ENCODE measurements around the gene ZKSCAN4. TPM values are rescaled to one million over a fixed set of nuclear protein-coding genes. Genes with fewer than 3 reads are reported as not detected.

Gene ZKSCAN4
- polyA plus RNA-seq, 1 donor (not counting 4 experiments of a cell fraction or from before 2014, with no cell fraction given), result 3.5 TPM

DNA sequence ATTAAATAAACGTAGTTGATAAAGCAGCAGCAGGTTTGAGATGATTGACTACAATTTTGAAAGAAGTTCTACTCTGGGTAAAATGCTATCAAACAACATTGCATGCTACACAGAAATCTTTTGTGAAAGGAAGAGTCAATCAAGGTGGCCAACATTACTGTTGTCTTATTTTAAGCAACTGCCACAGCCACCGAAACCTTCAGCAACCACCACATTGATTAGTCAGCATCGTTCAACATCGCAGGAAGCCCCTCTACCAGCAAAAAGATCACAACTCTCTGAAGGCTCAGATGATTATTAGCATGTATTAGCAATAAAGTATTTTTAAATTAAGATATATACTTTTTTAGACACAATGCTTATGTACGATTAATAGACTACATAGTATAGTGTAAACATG lies 43.3 kb upstream of the ZKSCAN4 start:
- Histone ChIP-seq H3K79me2 (ENCODE audit: control insufficient read depth, insufficient read depth, low read length) (no peaks in the 10 kb centered on the region), H4K20me1 (ENCODE audit: control insufficient read depth, extremely low read depth, insufficient read depth, low read length) (no peaks in the 10 kb centered on the region), H3K36me3 (ENCODE audit: control insufficient read depth in 2 of 2, extremely low read depth in 1 of 2, insufficient read depth in 2 of 2, low read length in 2 of 2) (peaks cover 0 to 2% of the 10 kb centered on the region in 2 experiments), H3K4me2 (ENCODE audit: control insufficient read depth, extremely low read depth, insufficient read depth, low read depth, low read length) (no peak overlapping the region), H3K27me3 (ENCODE audit: control insufficient read depth, extremely low read depth, insufficient read depth, low read length) (no peaks in the 10 kb centered on the region), H3K27ac (ENCODE audit: control insufficient read depth, insufficient read depth, low read length) (no peak overlapping the region), H3K4me3 (ENCODE audit: control insufficient read depth in 2 of 3, extremely low read depth in 1 of 3, insufficient read depth in 2 of 3, low read depth in 1 of 3, low read length in 3 of 3) (no peak overlapping the region), H3K9me3 (ENCODE audit: control insufficient read depth, low read depth, low read length) (no peaks in the 10 kb centered on the region), H3K4me1 (ENCODE audit: control insufficient read depth, extremely low read depth, insufficient read depth, low read length) (no peaks in the 10 kb centered on the region), H3K9me1 (ENCODE audit: control insufficient read depth, extremely low read depth, insufficient read depth, low read length) (no peaks in the 10 kb centered on the region), H2AFZ (ENCODE audit: control insufficient read depth, low read length) (no peak overlapping the region), H3K9ac (ENCODE audit: control insufficient read depth, extremely low read depth, insufficient read depth, low read length) (no peak overlapping the region)
- dilution Hi-C loops (cut with MboI; ENCODE audit: extremely low pct_ligation_motif_present, low sequenced_read_pairs), result no loop called here
- FAIRE-seq (no peak), DNase-seq (ENCODE audit: low read depth, low spot score) (no peak)
- TF ChIP-seq, protein P1, sequence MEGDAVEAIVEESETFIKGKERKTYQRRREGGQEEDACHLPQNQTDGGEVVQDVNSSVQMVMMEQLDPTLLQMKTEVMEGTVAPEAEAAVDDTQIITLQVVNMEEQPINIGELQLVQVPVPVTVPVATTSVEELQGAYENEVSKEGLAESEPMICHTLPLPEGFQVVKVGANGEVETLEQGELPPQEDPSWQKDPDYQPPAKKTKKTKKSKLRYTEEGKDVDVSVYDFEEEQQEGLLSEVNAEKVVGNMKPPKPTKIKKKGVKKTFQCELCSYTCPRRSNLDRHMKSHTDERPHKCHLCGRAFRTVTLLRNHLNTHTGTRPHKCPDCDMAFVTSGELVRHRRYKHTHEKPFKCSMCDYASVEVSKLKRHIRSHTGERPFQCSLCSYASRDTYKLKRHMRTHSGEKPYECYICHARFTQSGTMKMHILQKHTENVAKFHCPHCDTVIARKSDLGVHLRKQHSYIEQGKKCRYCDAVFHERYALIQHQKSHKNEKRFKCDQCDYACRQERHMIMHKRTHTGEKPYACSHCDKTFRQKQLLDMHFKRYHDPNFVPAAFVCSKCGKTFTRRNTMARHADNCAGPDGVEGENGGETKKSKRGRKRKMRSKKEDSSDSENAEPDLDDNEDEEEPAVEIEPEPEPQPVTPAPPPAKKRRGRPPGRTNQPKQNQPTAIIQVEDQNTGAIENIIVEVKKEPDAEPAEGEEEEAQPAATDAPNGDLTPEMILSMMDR (optimal IDR thresholded peaks at IDR 0.05 in 1 of 3, IDR thresholded peaks at IDR 0.05 in 1 of 3, conservative IDR thresholded peaks at IDR 0.05 in 1 of 3; ENCODE audit: extremely low read depth in 1 of 3, insufficient read depth in 2 of 3, low read length in 3 of 3), result no peak
- no peak for TF ChIP-seq EZH2 (IDR thresholded peaks at IDR 0.05; ENCODE audit: low read length)

DNA sequence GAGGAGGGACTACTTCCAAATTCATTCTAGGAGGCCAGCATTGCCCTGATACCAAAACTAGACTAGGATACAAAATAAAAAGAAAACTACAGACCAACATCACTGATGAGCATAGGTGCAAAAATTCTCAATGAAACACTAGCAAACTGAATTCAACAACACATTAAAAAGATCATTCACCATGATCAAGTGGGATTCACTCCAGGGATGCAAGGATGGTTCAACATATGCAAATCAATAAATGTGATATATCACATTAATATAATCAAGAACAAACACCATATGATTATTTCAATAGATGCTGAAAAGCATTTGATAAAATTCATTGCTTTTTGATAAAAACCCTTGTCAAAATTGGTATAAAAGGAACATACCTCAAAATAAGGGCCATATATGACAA lies 39.5 kb upstream of the ZKSCAN4 start:
- H3K9me1 ChIP-seq (ENCODE audit: control insufficient read depth, extremely low read depth, insufficient read depth, low read length), result no peaks in the 10 kb centered on the region
- H3K27ac ChIP-seq (ENCODE audit: control insufficient read depth, insufficient read depth, low read length), result no peak overlapping the region
- no peak overlapping the region for H3K4me2 ChIP-seq (ENCODE audit: control insufficient read depth, extremely low read depth, insufficient read depth, low read depth, low read length)
- no peak overlapping the region for H3K9ac ChIP-seq (ENCODE audit: control insufficient read depth, extremely low read depth, insufficient read depth, low read length)
- FAIRE-seq (no peak), DNase-seq (ENCODE audit: low read depth, low spot score) (no peak)
- H3K9me3 ChIP-seq (ENCODE audit: control insufficient read depth, low read depth, low read length), result no peaks in the 10 kb centered on the region
- H3K4me3 ChIP-seq (ENCODE audit: control insufficient read depth in 2 of 3, extremely low read depth in 1 of 3, insufficient read depth in 2 of 3, low read depth in 1 of 3, low read length in 3 of 3), result no peak overlapping the region
- dilution Hi-C loops (cut with MboI; ENCODE audit: extremely low pct_ligation_motif_present, low sequenced_read_pairs), result no loop called here
- no peaks in the 10 kb centered on the region for H4K20me1 ChIP-seq (ENCODE audit: control insufficient read depth, extremely low read depth, insufficient read depth, low read length)
- no peak overlapping the region for H2AFZ ChIP-seq (ENCODE audit: control insufficient read depth, low read length)
- no peaks in the 10 kb centered on the region for H3K4me1 ChIP-seq (ENCODE audit: control insufficient read depth, extremely low read depth, insufficient read depth, low read length)
- no peaks in the 10 kb centered on the region for H3K79me2 ChIP-seq (ENCODE audit: control insufficient read depth, insufficient read depth, low read length)
- no peaks in the 10 kb centered on the region for H3K27me3 ChIP-seq (ENCODE audit: control insufficient read depth, extremely low read depth, insufficient read depth, low read length)
- no peak for TF ChIP-seq EZH2 (IDR thresholded peaks at IDR 0.05; ENCODE audit: low read length)
- TF ChIP-seq, protein P1 (optimal IDR thresholded peaks at IDR 0.05 in 1 of 3, IDR thresholded peaks at IDR 0.05 in 1 of 3, conservative IDR thresholded peaks at IDR 0.05 in 1 of 3; ENCODE audit: extremely low read depth in 1 of 3, insufficient read depth in 2 of 3, low read length in 3 of 3), result no peak
- H3K36me3 ChIP-seq (ENCODE audit: control insufficient read depth in 2 of 2, extremely low read depth in 1 of 2, insufficient read depth in 2 of 2, low read length in 2 of 2), result peaks cover 0 to 2% of the 10 kb centered on the region in 2 experiments

All from keratinocyte (primary cell).